CD4-positive, CD25-positive, alpha-beta regulatory T cell (primary cell): ENCODE measurements around the gene PALLD. TPM values are rescaled to one million over a fixed set of nuclear protein-coding genes. Genes with fewer than 3 reads are reported as not detected.

Experiments
- polyA plus RNA-seq, 4 donors: library from polyadenylated mRNA; unstranded; fragments of 300-500 nt; fragmentation: Illumina TruSeq; gene quantifications; one replicate each; pipeline ENCODE4 v1.2.3, GENCODE V29; 2021
- total RNA-seq: library from RNA; stranded (reverse); gene quantifications from one replicate; pipeline ENCODE4 v1.2.3, GENCODE V29; 2022

PALLD gene
- total and polyA plus RNA-seq, 5 donors from 2014 or later: 0.37 to 1.9 (median 0.76) TPM; not detected in 1

Other genes starting within 250 kb of the PALLD start
- gene DDX60, start 178.3 kb upstream of the PALLD start, total RNA-seq: 28.1 TPM
- 10 to 100 TPM; 22.3 to 28.3 (median 22.8) TPM for gene DDX60, start 178.3 kb upstream of the PALLD start, polyA plus RNA-seq
- 69.0 TPM for gene DDX60L, start 16.6 kb upstream of the PALLD start, total RNA-seq
- gene DDX60L, start 16.6 kb upstream of the PALLD start, polyA plus RNA-seq: 10 to 100 TPM; 20.6 to 28.8 (median 26.6) TPM